GM10266 (cell line): Measurements from ENCODE around the gene FANCC.

Source experiments
- DNase-seq: peaks from one replicate; pipeline ENCODE4 v3.0.0; 2012; ENCODE audit errors: extremely low spot score
- TF ChIP-seq, protein P1 (sequence below): IDR thresholded peaks from 2 replicates; pipeline ENCODE4 v1.5.1; 2012; ENCODE audit warnings: mild to moderate bottlenecking, low read depth; ENCODE audit not compliant: control insufficient read depth, insufficient read depth; ENCODE audit errors: missing control alignments

The FANCC gene

DNA sequence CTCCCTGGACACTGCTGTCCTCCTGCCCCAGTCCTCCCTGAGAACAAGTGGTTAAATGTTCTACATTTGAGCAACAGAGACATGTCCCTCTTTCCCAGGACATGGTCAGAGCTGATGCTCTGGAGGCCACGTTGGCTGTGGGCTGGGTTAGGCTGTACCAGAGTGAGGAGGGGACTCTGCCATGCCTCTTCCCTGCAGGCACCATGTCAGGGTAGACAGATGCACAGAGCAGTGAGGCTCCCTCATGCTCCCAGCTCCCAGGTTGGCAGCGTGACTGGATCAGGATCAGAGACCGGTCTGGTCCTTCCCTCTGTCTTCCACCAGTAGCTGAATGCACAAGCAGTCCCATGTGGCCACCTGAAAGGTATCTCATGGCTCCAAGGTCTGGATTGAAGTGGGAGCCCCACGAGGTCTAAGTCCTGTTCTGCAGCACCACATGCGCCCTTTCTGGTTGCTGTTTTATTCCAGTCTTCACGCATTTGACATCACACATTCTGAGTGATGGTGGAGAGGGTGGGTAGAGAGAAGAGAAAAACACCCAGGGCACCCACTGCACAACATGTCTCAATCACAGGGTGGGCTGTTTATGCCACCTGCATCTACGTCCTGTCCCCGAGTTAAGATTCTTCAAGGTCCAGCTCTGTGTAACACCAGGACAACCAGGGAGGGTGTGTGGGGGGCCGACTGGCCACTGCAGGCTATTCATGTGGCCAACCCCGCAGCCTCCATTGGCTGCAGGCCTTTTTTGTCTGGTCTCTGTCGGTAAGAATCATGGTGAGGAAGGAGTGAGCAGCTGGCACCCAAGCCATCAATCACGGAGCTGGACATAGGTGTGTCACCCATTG is 204.9 kb downstream of the FANCC start:
- no peak for DNase-seq
- TF ChIP-seq, protein P1, sequence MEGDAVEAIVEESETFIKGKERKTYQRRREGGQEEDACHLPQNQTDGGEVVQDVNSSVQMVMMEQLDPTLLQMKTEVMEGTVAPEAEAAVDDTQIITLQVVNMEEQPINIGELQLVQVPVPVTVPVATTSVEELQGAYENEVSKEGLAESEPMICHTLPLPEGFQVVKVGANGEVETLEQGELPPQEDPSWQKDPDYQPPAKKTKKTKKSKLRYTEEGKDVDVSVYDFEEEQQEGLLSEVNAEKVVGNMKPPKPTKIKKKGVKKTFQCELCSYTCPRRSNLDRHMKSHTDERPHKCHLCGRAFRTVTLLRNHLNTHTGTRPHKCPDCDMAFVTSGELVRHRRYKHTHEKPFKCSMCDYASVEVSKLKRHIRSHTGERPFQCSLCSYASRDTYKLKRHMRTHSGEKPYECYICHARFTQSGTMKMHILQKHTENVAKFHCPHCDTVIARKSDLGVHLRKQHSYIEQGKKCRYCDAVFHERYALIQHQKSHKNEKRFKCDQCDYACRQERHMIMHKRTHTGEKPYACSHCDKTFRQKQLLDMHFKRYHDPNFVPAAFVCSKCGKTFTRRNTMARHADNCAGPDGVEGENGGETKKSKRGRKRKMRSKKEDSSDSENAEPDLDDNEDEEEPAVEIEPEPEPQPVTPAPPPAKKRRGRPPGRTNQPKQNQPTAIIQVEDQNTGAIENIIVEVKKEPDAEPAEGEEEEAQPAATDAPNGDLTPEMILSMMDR: no peak

DNA sequence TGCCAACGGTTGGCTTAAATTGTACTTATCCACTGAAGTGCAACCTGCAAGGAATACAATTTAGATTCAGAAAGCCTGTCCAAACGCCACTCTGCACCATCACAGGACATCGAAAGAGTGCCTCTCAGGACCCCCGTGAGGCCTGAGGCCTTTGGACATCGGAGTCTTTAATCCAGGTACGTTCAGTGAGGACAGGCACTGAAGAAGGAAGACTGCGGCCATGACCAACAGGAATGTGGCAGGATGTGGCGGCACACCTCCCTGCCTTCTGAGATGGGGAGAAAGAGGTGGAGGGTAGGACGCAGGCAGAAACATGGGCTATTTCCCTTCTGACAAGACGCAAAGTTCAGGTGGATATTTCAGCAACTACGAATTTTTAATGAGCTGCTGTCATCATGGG is 205.8 kb downstream of the FANCC start:
- no peak for DNase-seq
- TF ChIP-seq, protein P1: no peak

DNA sequence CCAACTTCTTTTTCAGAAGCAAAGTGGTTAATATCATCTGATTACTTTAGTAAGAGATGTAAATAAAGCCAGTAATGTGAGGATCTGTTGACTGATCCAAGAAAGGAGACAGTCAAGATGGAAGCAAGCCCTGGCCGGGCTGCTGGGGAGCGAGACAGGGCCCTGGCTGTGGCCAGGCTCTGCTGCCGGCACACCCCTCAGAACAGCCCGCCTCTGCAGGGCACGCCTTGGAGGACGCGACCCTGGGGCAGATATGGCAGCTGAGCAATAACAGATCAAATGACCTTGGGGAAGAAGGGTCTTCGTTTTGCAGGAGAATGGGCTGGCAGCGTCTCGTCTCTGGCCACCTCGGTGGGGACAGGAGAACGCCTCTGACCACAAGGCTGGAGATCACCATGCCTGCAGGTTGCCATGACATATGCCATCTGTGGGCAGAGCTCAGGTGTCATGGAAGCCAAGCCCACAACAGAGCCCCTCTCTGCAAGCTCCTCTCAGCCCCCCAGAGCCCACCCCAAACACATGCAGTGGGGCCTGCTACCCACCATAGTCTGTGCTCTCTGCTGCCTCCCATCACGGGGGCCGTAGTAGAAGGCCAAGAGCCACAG is 206.5 kb downstream of the FANCC start:
- no peak for DNase-seq
- TF ChIP-seq, protein P1: no peak

DNA sequence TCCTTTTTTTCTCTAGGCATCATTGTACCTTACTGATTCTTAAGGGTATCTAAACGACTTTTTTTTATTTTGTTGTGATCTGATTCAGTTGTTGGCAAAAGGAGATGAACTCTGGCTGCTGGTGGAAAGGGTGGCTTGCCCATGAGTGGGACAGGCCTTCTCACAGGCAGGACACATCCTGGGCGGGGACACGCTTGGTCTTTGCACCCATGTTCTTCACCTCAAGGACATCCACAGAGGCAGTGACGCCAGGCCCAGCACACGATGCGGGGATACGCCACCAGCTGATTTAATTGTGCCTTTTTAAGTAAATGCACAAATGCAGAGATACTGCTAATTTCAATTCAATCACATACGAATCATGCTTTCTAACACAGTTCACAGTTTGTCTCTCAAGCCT is 208.1 kb downstream of the FANCC start:
- TF ChIP-seq, protein P1: no peak
- DNase-seq: no peak

DNA sequence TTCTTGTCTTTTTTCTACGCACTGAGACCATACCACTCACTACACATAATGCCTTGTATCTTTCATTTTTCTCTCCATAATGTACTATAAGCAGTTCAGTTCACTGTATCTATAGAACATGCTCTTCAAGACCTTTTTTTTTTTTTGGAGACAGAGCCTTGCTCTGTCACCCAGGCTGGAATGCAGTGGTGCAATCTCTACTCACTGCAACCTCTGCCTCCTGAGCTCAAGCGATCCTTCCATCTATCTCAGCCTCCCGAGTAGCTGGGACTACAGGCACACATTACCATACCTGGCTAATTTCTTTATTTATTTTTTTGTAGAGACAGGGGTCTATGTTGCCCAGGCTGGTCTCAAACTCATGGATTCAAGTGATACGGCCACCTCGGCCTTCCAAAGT is 208.7 kb downstream of the FANCC start:
- TF ChIP-seq, protein P1: no peak
- DNase-seq: no peak

DNA sequence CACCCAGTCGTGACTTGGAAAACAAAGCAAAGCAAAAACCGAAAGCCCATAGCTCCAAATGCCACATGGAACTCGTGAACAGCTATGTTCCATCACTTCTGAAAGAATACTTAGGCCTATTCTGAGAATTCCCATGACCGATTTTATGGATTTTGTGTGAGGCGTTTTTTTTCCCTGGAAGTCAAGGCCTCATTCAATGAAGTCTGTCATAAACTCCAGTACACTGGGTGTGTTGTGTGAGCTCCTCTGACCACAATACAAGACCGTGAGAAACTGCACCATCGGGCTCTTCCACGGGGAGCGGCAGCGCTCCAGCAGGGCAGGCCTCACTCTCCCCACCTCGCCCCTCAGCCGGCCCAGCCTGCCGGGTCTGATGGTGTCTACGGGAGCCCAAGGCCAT is 209.5 kb downstream of the FANCC start:
- TF ChIP-seq, protein P1: no peak

More for the DNA sequence above, 209.5 kb downstream of the FANCC start:
- no peak for DNase-seq
